Ovary (tissue), 3 donors: ENCODE data around the gene RBFOX2.

ENCODE experiments used
- CTCF ChIP-seq, 3 donors: fragments of 450-650 bp in 2 of 3; fragments of 200-600 bp in 1 of 3; IDR thresholded peaks; one replicate each; pipeline versions ENCODE4 v1.5.1 to v1.8.0; 2016 to 2022; ENCODE audit warnings: antibody characterized with exemption in 3 of 3, mild to moderate bottlenecking in 1 of 3
- EP300 ChIP-seq: sonication (generic); formaldehyde crosslinking; IDR thresholded peaks from one replicate; pipeline ENCODE4 v1.6.1; 2017; ENCODE audit warnings: antibody characterized with exemption
- POLR2A ChIP-seq: fragments of 450-650 bp; IDR thresholded peaks from one replicate; pipeline ENCODE4 v1.6.1; 2017; ENCODE audit warnings: antibody characterized with exemption, mild to moderate bottlenecking, moderate library complexity
- donor health status: DM: no; HTN: no; CAD: no.

GRCh38 chr22:35978201-35978600, 50.4 kb downstream of the RBFOX2 start:
- TF ChIP-seq EP300 (no peak), CTCF (IDR thresholded peaks at IDR 0.05) (no peak), POLR2A (no peak)
